Bronchial epithelial cell (primary cell): ENCODE measurements around the gene ISG20L2. TPM values are rescaled to one million over a fixed set of nuclear protein-coding genes. Genes with fewer than 3 reads are reported as not detected.

Experiments
- DNase-seq: peaks from one replicate; pipeline ENCODE4 v3.0.0-alpha.2; 2010; ENCODE audit warnings: low read depth
- FAIRE-seq: peaks from 2 replicates; lab custom pipeline; 2011; peaks lifted over from hg19 to GRCh38; lab: Jason Lieb, UNC
- H3K27me3 ChIP-seq: 2 replicates; pipeline ENCODE4 v1.5.1; 2011; ENCODE audit warnings: low read length; ENCODE audit not compliant: control insufficient read depth, insufficient read depth
- H3K36me3 ChIP-seq: 2 replicates; pipeline ENCODE4 v1.5.1; 2011; ENCODE audit warnings: low read length; ENCODE audit not compliant: control insufficient read depth, insufficient read depth
- H3K4me3 ChIP-seq: 2 replicates; pipeline ENCODE4 v1.5.1; 2011; ENCODE audit warnings: mild to moderate bottlenecking, low read depth, low read length, control low read depth
- total RNA-seq: library from RNA; depleted of rRNA; stranded (reverse); fragments of >200 nt; gene quantifications from 2 replicates; pipeline ENCODE4 v1.2.1, GENCODE V29; 2014
- TF ChIP-seq, protein P1 (sequence below): IDR thresholded peaks from 2 replicates; pipeline ENCODE4 v1.5.1; 2011; ENCODE audit warnings: mild to moderate bottlenecking, moderate library complexity, low read length, control low read depth, inconsistent platforms; ENCODE audit not compliant: insufficient read depth, severe bottlenecking

The ISG20L2 gene
- total RNA-seq, 1 donor from 2014 or later, result 7.9 TPM

DNA sequence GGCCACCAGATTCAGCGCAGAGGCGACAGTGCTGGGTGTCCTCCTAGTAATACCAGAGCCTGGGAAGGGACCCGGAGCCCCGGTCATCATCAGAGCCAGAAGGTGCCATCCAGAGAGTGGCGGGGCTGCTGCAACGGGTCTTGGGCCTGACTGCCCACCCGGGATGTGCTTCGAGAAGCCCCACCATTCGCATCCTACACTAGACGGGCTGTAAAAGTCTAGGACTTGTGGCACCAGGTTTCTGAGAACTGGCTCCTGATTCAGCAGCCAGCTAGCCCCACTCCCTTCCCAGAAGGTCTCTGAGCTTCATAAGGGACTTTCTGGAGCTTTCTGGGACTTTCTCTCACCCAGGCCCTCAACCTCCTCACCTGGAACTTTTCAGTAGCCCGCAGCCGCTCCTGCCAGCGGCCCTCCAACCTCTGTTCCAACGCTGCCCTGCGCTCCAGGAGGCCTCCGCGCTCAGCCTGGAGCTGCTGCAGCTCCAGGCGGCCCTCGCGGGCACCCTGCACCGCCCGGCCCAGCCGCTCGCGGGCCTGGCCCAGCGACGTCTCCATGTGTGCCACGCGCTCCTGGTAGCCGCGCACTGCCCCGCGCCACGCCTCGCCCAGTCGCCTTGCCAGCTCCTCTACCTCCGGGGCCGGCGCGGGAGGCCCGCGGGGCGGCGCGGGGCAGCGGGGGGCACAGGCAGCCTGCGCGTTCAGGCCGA lies 52.3 kb downstream of the ISG20L2 start:
- no peak for DNase-seq
- TF ChIP-seq, protein P1, sequence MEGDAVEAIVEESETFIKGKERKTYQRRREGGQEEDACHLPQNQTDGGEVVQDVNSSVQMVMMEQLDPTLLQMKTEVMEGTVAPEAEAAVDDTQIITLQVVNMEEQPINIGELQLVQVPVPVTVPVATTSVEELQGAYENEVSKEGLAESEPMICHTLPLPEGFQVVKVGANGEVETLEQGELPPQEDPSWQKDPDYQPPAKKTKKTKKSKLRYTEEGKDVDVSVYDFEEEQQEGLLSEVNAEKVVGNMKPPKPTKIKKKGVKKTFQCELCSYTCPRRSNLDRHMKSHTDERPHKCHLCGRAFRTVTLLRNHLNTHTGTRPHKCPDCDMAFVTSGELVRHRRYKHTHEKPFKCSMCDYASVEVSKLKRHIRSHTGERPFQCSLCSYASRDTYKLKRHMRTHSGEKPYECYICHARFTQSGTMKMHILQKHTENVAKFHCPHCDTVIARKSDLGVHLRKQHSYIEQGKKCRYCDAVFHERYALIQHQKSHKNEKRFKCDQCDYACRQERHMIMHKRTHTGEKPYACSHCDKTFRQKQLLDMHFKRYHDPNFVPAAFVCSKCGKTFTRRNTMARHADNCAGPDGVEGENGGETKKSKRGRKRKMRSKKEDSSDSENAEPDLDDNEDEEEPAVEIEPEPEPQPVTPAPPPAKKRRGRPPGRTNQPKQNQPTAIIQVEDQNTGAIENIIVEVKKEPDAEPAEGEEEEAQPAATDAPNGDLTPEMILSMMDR, result no peak
- H3K36me3 ChIP-seq, result no peaks in the 10 kb centered on the region
- peaks cover 26% of the 10 kb centered on the region for H3K27me3 ChIP-seq
- no peak for FAIRE-seq
- no peak overlapping the region for H3K4me3 ChIP-seq

GRCh38 chr1:156675210-156676113 lies 53.1 kb downstream of the ISG20L2 start:
- TF ChIP-seq, protein P1, result no peak
- Histone ChIP-seq H3K27me3 (peaks cover 26% of the 10 kb centered on the region), H3K4me3 (no peak overlapping the region), H3K36me3 (no peaks in the 10 kb centered on the region)
- FAIRE-seq (no peak), DNase-seq (no peak)

GRCh38 chr1:156673387-156674121 lies 55.0 kb downstream of the ISG20L2 start:
- DNase-seq (no peak), FAIRE-seq (no peak)
- H3K27me3 ChIP-seq, result peaks cover 27% of the 10 kb centered on the region
- TF ChIP-seq, protein P1, result no peak
- no peak overlapping the region for H3K4me3 ChIP-seq
- no peaks in the 10 kb centered on the region for H3K36me3 ChIP-seq

Other genes starting within 250 kb of the ISG20L2 start
- gene MEF2D, start 228.0 kb downstream of the ISG20L2 start, total RNA-seq, result 1.3 and 4.9 TPM in 2 replicates
- 0.53 and 1.7 TPM in 2 replicates for gene IQGAP3, start 156.2 kb downstream of the ISG20L2 start, total RNA-seq
- not detected in 2 replicates for gene TTC24, start 149.0 kb downstream of the ISG20L2 start, total RNA-seq
- 142 and 154 TPM in 2 replicates for gene NAXE, start 137.0 kb downstream of the ISG20L2 start, total RNA-seq
- gene GPATCH4, start 127.3 kb downstream of the ISG20L2 start, total RNA-seq, result 15.9 and 29.2 TPM in 2 replicates
- under 0.01 TPM in 1 of 2 replicates, not detected in the other for gene HAPLN2, start 109.4 kb downstream of the ISG20L2 start, total RNA-seq
- not detected in 2 replicates for gene BCAN, start 86.6 kb downstream of the ISG20L2 start, total RNA-seq
- gene NES, start 51.4 kb downstream of the ISG20L2 start, total RNA-seq, result under 0.01 TPM in 1 of 2 replicates, not detected in the other
- 5.3 and 112 TPM in 2 replicates for gene CRABP2, start 23.2 kb downstream of the ISG20L2 start, total RNA-seq
- 14.7 and 20.2 TPM in 2 replicates for gene METTL25B, start 297 bp downstream of the ISG20L2 start, total RNA-seq
- 60.3 and 74.1 TPM in 2 replicates for gene MRPL24, start 12.3 kb upstream of the ISG20L2 start, total RNA-seq
- gene HDGF, start 22.9 kb upstream of the ISG20L2 start, total RNA-seq, result 163 and 225 TPM in 2 replicates
- 9.2 and 11.5 TPM in 2 replicates for gene PRCC, start 38.8 kb upstream of the ISG20L2 start, total RNA-seq
- gene SH2D2A, start 88.1 kb upstream of the ISG20L2 start, total RNA-seq, result 1.2 and 1.8 TPM in 2 replicates
- not detected in 2 replicates for gene INSRR, start 130.4 kb upstream of the ISG20L2 start, total RNA-seq
- not detected in 2 replicates for gene NTRK1, start 132.1 kb upstream of the ISG20L2 start, total RNA-seq
- 1.8 TPM in 2 replicates for gene PEAR1, start 165.0 kb upstream of the ISG20L2 start, total RNA-seq
- gene LRRC71, start 191.9 kb upstream of the ISG20L2 start, total RNA-seq, result not detected in 2 replicates